ENCODE results near the gene TSHR.

Gene TSHR

DNA sequence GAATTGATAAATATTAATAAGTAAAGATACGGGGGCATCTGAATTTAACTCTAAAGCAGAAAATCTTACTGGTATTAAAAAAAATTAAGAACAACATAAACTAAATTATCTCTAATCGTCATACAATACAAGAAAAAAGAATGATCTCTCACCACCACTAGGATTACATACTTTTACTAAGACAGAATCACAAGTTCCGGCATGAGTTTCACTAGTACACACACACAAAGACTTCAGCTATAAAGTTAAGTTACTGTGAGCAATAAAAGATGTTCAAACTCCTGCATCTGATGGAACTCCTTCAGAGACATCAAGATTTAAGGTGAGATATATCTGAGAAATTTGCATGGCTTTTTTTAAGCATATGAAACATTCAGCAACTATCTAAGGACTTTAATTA lies 35.8 kb upstream of the TSHR start (continued):
- no peak for TF ChIP-seq SNAI2 (CRISPR knock-in tag; IDR thresholded peaks at IDR 0.05)
- no peak for TF ChIP-seq TOX (CRISPR knock-in tag; IDR thresholded peaks at IDR 0.05; ENCODE audit: borderline replicate concordance)

GRCh38 chr14:80923368-80923767 lies 32.1 kb upstream of the TSHR start:
- ATAC-seq, result no peak
- TF ChIP-seq, protein P1, sequence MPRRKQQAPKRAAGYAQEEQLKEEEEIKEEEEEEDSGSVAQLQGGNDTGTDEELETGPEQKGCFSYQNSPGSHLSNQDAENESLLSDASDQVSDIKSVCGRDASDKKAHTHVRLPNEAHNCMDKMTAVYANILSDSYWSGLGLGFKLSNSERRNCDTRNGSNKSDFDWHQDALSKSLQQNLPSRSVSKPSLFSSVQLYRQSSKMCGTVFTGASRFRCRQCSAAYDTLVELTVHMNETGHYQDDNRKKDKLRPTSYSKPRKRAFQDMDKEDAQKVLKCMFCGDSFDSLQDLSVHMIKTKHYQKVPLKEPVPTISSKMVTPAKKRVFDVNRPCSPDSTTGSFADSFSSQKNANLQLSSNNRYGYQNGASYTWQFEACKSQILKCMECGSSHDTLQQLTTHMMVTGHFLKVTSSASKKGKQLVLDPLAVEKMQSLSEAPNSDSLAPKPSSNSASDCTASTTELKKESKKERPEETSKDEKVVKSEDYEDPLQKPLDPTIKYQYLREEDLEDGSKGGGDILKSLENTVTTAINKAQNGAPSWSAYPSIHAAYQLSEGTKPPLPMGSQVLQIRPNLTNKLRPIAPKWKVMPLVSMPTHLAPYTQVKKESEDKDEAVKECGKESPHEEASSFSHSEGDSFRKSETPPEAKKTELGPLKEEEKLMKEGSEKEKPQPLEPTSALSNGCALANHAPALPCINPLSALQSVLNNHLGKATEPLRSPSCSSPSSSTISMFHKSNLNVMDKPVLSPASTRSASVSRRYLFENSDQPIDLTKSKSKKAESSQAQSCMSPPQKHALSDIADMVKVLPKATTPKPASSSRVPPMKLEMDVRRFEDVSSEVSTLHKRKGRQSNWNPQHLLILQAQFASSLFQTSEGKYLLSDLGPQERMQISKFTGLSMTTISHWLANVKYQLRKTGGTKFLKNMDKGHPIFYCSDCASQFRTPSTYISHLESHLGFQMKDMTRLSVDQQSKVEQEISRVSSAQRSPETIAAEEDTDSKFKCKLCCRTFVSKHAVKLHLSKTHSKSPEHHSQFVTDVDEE (CRISPR knock-in tag; IDR thresholded peaks at IDR 0.05), result no peak
- TF ChIP-seq, protein P2, sequence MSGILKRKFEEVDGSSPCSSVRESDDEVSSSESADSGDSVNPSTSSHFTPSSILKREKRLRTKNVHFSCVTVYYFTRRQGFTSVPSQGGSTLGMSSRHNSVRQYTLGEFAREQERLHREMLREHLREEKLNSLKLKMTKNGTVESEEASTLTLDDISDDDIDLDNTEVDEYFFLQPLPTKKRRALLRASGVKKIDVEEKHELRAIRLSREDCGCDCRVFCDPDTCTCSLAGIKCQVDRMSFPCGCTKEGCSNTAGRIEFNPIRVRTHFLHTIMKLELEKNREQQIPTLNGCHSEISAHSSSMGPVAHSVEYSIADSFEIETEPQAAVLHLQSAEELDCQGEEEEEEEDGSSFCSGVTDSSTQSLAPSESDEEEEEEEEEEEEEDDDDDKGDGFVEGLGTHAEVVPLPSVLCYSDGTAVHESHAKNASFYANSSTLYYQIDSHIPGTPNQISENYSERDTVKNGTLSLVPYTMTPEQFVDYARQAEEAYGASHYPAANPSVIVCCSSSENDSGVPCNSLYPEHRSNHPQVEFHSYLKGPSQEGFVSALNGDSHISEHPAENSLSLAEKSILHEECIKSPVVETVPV (CRISPR knock-in tag; IDR thresholded peaks at IDR 0.05), result no peak
- no peak for TF ChIP-seq ZFP30 (CRISPR knock-in tag; IDR thresholded peaks at IDR 0.05)
- TF ChIP-seq BACH2 (CRISPR knock-in tag; IDR thresholded peaks at IDR 0.05; ENCODE audit: borderline replicate concordance), result no peak
- TF ChIP-seq, protein P3, sequence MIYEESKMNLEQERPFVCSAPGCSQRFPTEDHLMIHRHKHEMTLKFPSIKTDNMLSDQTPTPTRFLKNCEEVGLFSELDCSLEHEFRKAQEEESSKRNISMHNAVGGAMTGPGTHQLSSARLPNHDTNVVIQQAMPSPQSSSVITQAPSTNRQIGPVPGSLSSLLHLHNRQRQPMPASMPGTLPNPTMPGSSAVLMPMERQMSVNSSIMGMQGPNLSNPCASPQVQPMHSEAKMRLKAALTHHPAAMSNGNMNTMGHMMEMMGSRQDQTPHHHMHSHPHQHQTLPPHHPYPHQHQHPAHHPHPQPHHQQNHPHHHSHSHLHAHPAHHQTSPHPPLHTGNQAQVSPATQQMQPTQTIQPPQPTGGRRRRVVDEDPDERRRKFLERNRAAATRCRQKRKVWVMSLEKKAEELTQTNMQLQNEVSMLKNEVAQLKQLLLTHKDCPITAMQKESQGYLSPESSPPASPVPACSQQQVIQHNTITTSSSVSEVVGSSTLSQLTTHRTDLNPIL (CRISPR knock-in tag; IDR thresholded peaks at IDR 0.05; ENCODE audit: low read depth), result no peak
- TF ChIP-seq ZFP3 (CRISPR knock-in tag; IDR thresholded peaks at IDR 0.05), result no peak
- no peak for TF ChIP-seq GLIS3 (CRISPR knock-in tag; IDR thresholded peaks at IDR 0.05)
- TF ChIP-seq PPARA (CRISPR knock-in tag; IDR thresholded peaks at IDR 0.05; ENCODE audit: borderline replicate concordance), result no peak
- TF ChIP-seq TOX (CRISPR knock-in tag; IDR thresholded peaks at IDR 0.05; ENCODE audit: borderline replicate concordance), result no peak
- TF ChIP-seq ARNTL (CRISPR knock-in tag; IDR thresholded peaks at IDR 0.05; ENCODE audit: borderline replicate concordance, low read depth), result no peak
- no peak for TF ChIP-seq ESRRG (CRISPR knock-in tag; IDR thresholded peaks at IDR 0.05)
- TF ChIP-seq ISL1 (CRISPR knock-in tag; IDR thresholded peaks at IDR 0.05), result no peak
- no peak for TF ChIP-seq RARB (CRISPR knock-in tag; IDR thresholded peaks at IDR 0.05)
- TF ChIP-seq, protein P4, sequence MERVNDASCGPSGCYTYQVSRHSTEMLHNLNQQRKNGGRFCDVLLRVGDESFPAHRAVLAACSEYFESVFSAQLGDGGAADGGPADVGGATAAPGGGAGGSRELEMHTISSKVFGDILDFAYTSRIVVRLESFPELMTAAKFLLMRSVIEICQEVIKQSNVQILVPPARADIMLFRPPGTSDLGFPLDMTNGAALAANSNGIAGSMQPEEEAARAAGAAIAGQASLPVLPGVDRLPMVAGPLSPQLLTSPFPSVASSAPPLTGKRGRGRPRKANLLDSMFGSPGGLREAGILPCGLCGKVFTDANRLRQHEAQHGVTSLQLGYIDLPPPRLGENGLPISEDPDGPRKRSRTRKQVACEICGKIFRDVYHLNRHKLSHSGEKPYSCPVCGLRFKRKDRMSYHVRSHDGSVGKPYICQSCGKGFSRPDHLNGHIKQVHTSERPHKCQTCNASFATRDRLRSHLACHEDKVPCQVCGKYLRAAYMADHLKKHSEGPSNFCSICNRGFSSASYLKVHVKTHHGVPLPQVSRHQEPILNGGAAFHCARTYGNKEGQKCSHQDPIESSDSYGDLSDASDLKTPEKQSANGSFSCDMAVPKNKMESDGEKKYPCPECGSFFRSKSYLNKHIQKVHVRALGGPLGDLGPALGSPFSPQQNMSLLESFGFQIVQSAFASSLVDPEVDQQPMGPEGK (CRISPR knock-in tag; IDR thresholded peaks at IDR 0.05; ENCODE audit: borderline replicate concordance), result no peak
- TF ChIP-seq, protein P5, sequence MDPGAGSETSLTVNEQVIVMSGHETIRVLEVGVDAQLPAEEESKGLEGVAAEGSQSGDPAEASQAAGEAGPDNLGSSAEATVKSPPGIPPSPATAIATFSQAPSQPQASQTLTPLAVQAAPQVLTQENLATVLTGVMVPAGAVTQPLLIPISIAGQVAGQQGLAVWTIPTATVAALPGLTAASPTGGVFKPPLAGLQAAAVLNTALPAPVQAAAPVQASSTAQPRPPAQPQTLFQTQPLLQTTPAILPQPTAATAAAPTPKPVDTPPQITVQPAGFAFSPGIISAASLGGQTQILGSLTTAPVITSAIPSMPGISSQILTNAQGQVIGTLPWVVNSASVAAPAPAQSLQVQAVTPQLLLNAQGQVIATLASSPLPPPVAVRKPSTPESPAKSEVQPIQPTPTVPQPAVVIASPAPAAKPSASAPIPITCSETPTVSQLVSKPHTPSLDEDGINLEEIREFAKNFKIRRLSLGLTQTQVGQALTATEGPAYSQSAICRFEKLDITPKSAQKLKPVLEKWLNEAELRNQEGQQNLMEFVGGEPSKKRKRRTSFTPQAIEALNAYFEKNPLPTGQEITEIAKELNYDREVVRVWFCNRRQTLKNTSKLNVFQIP (CRISPR knock-in tag; IDR thresholded peaks at IDR 0.05; ENCODE audit: borderline replicate concordance, low read depth), result no peak
- no peak for TF ChIP-seq ZNF565 (CRISPR knock-in tag; conservative IDR thresholded peaks at IDR 0.05; ENCODE audit: low read depth)
- TF ChIP-seq OSR1 (CRISPR knock-in tag; IDR thresholded peaks at IDR 0.05), result no peak

GRCh38 chr14:80924365-80925103 lies 30.9 kb upstream of the TSHR start:
- ATAC-seq, result no peak
- no peak for TF ChIP-seq ZC3H10 (CRISPR knock-in tag; IDR thresholded peaks at IDR 0.05)
- TF ChIP-seq, protein P4 (CRISPR knock-in tag; IDR thresholded peaks at IDR 0.05; ENCODE audit: borderline replicate concordance), result no peak
- TF ChIP-seq SNAI2 (CRISPR knock-in tag; IDR thresholded peaks at IDR 0.05), result no peak
- TF ChIP-seq, protein P5 (CRISPR knock-in tag; IDR thresholded peaks at IDR 0.05; ENCODE audit: borderline replicate concordance, low read depth), result no peak
- no peak for TF ChIP-seq BACH2 (CRISPR knock-in tag; IDR thresholded peaks at IDR 0.05; ENCODE audit: borderline replicate concordance)
- TF ChIP-seq, protein P3 (CRISPR knock-in tag; IDR thresholded peaks at IDR 0.05; ENCODE audit: low read depth), result no peak
- TF ChIP-seq TOX (CRISPR knock-in tag; IDR thresholded peaks at IDR 0.05; ENCODE audit: borderline replicate concordance), result no peak
- no peak for TF ChIP-seq ZFP30 (CRISPR knock-in tag; IDR thresholded peaks at IDR 0.05)
- TF ChIP-seq GLIS3 (CRISPR knock-in tag; IDR thresholded peaks at IDR 0.05), result no peak
- no peak for TF ChIP-seq PPARA (CRISPR knock-in tag; IDR thresholded peaks at IDR 0.05; ENCODE audit: borderline replicate concordance)
- TF ChIP-seq ARNTL (CRISPR knock-in tag; IDR thresholded peaks at IDR 0.05; ENCODE audit: borderline replicate concordance, low read depth), result no peak
- no peak for TF ChIP-seq ISL1 (CRISPR knock-in tag; IDR thresholded peaks at IDR 0.05)

Data from SK-N-SH treated with all-trans-retinoic acid at 6 μM for 48 hours (cell line).